ENCODE data around the gene PAN2.
"Not testable (repeated sequence)": the region's sequence is repeated elsewhere in the genome, so short reads cannot be mapped to it uniquely, and the experiment has no call there.

PAN2 gene

GRCh38 chr12:56304276-56304675 is 29.5 kb downstream of the PAN2 start:
- DNase-seq: no peak

DNA sequence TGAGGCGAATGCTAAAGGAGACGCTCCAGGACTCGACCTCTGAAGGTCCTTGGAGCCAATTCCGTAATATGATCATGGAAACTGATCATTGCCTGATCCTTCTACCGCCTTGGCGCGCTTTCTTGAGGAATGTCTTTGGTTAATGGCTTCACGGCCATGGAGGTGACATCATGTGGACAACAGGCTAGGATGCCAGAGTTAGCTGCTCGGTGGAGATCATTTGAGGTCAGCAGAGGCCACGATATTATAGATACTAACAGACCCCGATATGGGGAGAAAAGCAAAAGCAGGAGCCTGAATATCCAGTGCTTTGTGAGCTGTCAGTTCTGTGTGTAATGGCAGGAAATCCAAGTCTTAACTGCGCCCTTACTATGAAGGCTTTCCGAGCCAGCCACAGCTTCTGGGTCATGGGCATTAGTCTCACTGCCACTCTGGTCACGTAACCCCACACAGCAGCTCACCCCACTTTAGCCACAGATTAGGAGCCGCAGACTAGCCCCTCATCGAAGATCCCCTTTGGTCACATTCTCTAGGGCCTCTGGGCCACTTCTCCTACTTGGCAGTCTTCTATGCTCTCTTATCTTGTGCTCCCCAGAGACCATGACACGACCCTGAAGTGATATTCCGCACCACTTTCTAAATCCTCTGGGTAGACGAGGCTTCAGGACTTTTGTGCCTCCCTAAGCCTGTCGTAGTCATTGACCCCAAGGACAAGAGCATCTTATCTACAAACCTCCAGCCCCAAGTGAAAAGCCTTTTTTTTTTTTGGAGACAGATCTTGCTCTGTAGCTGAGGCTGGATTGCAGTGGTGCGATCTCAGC is 32.9 kb downstream of the PAN2 start:
- no peak for DNase-seq

DNA sequence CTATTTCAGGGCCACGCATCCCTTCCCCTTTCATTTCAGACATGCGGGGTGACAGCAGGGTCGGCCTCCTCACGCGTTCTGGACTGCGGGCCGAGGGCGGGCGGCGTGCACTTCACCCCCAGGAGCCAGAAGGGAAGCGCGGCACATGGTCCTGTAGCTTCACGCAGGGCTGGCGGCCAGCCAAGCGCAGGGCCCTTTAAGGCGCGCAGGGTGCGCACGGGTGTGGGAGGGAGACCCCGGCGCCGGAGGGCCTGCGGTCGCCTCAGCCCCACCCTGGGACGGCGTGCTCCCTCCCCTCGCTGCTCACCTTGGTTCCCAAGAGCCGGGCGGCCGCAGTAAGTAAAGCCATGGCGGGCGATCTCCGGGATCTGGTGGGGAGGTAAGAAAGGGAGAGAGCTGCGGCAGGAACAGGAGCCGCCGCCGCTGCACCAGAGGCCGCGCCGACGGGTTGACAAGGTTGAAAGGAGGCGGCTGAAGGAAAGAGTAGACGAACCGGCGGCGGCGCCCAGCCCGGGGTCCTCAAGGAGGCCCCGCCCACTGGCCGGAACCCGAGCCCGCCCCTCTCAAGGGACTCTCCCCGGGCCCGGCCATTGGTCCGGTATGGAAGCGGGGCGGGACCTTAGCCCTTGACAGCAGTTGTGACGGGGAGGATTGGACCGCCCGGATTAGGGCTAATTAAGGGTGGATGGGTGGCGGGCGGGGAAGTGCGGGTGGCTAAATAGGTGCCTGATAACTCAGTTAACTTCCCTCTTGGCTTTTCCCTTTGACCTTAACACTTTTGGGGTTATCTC is 33.8 kb downstream of the PAN2 start, which contains the start of gene CS:
Gene CS, minus strand, starts transcription at position 478 of the 791 bp plus-strand sequence. Its CDS starts 129 bp downstream, at position 349.
- peak; percentile 96 to 98 for DNase-seq

GRCh38 chr12:56299308-56299852 is 34.4 kb downstream of the PAN2 start:
- no peak for DNase-seq

DNA sequence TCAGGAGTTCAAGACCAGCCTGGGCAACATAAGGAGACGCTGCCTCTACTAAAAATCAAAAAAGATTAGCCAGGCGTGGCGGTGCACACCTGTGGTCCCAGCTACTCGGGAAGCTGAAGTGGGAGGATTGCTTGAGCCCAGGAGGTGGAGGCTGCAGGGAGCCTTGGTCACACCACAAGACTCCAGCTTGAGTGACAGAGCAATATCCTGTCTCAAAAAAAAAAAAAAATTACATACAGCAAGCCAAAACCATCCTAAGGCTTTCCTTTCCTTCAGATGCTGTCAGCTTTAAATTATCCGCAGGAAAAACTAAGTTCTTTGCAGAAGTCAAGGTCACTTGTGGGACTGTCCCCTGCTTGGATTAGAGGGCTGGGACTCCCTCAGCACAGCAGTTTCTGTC is 35.0 kb downstream of the PAN2 start:
- DNase-seq: no peak

DNA sequence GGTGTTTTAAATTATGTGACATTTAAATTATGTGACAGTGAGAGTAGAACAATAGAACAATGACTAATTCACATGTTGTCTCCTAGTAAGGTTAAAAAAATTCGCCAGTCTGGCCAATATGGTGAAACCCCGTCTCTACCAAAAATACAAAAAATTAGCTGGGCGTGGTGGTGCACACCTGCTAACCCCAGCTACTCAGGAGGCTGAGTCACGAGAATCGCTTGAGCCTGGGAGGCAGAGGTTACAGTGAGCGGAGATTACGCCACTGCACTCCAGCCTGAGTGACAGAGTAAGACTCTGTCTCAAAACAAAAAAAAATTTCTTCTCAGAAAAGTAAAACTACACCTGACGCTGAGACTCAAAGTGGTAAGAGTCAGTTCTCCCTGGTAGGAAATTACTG is 36.4 kb downstream of the PAN2 start:
- DNase-seq: no peak

DNA sequence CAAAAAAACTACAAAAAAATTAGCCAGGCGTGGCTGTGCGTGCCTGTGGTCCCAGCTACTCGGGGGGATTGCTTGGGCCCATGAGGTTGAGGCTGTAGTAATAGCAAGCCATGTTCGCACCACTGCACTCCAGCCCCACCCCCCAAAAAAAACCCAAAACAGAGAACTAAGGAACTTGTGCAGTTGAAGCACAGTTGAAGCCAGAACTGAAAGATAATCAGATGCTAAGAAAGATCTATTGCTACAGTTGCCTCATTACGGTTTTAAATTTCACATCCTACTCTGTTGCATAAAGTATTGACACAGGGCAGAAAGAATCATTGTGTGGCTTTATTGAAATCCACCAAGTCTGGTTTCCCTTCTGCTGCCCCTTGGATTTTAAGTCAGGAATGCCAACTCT is 37.5 kb downstream of the PAN2 start:
- DNase-seq: no peak

GRCh38 chr12:56293795-56294194 is 40.0 kb downstream of the PAN2 start:
- DNase-seq: no peak

- DNase-seq: no peak
Measured at GRCh38 chr12:56288705-56289387, 45.0 kb downstream of the PAN2 start.

- no peak for DNase-seq
Measured at GRCh38 chr12:56286044-56286830, 47.6 kb downstream of the PAN2 start.

DNA sequence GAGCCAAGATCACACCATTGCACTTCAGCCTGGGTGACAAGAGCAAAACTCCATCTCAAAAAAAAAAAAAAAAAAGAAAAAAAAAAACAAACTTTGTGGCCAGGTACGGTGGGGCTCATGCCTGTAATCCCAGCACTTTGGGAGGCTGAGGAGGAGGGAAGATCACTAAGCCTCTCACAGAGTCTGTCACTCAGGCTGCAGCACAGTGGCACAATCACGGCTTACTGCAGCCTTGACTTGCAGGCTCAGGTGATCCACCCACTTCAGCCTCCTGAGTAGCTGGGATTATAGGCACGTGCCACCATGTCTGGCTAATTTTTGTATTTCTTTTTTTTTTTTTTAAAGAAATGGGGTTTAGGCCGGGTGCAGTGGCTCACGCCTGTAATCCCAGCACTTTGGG is 49.5 kb downstream of the PAN2 start:
- not testable (repeated sequence) for DNase-seq

GRCh38 chr12:56282579-56282978 is 51.2 kb downstream of the PAN2 start:
- DNase-seq: no peak

DNA sequence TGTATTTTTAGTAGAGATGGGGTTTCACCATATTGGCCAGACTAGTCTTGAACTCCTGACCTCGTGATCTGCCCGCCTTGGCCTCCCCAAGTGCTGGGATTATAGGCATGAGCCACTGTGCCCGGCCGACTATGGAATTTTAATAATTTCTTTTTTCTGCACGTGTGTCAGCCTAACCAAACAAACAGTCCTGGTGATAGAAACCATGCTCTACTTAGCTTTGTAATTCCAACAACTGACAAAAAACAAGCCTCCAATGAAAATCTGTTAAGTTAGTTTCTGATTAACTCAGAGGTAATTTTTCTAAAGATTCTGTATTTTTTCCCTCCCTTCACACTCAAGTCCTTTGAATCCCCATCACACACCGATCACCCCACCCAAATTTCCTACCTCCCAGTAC is 51.8 kb downstream of the PAN2 start:
- DNase-seq: no peak

DNA sequence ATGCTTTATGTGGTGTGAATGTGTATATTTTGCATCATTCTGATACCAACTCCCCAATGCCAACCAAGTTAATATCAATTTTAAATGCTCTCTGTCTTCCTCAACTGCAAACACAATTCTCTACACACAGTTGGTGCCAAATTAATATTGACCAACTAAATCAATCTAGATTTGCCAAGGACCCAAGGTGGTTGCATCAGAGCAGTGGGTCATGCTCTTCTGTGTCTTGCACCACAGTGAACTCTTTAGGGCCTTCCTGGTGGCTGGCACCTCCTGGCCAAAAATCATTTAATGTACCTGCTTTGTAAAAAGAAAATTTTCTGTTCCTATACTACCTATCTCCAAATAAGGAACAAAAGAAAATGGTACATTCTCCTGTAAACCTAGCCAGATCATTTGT is 53.0 kb downstream of the PAN2 start:
- no peak for DNase-seq

DNA sequence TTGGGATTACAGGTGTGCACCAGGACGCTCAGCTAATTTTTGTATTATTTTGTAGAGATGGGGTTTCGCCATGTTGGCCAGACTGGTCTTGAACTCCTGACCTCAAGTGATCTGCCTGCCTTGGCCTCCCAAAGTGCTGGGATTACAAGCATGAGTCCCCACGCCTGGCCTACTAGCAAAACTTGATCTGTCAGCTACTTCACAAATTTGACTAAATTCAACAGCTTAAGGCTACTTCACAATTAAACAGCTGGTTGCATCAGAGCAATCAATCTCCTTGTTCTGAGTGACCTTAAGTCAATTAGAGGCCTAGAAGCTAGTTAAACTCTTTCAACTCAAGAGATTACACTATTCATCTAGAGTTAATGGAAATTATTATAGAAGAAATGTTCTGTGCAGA is 54.9 kb downstream of the PAN2 start:
- DNase-seq: no peak

GRCh38 chr12:56274299-56274698 is 59.5 kb downstream of the PAN2 start:
- no peak for DNase-seq

- not testable (repeated sequence) for DNase-seq
Measured at GRCh38 chr12:56272468-56272867, 61.3 kb downstream of the PAN2 start.

GRCh38 chr12:56271031-56271430 is 62.8 kb downstream of the PAN2 start:
- DNase-seq: no peak

DNA sequence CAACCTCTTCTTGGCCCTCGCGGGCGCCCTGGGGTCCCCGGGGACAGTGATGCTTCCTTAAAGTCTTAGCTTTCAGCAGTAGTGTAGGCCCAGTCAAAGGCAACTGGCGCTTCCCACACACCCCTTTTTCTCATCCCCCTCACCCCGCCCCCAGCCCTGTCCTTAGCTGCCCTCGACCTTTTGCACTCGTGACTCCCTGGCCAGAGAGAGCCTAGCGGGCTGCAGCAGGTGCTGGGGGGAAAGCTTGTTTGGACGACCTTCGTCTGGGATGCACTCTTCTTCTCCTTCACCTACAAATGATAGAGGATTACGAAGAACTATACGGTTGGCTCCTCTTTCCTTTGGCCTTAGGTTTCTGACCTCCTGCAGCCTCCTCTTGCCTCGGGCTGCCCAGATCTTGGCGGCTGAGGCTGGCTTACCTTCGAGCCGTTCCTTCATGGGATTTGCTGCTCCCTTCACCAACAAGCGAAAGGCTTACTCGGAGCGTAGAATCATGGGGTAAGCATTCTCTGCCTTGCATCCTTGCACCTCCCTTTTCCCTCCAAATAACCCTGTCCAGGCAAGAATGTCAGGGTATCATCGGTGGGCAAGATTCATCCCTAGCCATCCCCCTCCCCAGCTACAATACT is 66.2 kb downstream of the PAN2 start:
- peak in 1 of 2 experiments; percentile 51 for DNase-seq

DNA sequence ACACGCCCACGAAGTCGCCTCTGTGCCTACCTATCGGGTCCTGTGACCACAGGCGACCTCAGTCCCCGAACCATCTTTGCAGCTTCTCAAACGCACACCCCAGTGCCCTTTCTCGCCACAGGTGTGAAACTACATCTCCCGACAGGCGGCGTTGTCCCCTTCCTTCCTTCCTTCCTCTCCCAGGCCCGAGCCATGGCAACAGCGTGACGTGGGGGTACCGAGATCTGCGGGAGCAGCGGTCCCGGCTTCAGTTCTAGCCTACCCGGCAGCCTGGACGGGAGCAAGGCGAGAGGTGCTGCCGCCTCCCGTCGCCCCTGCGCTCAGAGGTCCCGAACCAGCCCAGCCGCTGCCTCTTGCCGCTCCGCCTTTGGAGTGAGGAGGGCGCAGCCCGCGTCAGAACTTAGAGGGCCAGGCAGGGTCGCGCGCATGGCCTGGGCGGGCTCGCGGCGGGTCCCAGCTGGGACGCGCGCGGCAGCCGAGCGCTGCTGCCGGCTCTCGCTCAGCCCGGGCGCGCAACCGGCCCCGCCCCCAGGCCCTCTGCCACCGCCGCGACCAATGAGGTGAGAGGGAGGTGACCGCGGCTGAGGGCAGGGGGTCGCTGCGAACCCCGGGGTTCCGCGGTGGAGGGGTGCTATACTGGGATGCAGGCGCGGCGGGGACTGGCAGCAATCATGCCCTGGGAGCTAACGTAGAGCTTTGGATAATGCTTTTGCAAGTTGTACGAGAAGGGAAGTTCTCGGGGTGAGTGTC is 66.9 kb downstream of the PAN2 start, which contains the start of gene COQ10A:
Gene COQ10A, plus strand, starts transcription at position 250 of the 750 bp plus-strand sequence. Its CDS starts 177 bp downstream, at position 427.
- DNase-seq: peak; percentile 72 to 87
